SK-N-SH (cell line): ENCODE results near the gene ALAS1.

Source experiments
- CHD2 ChIP-seq: fragments of 150-350 bp; IDR thresholded peaks from 2 replicates; pipeline ENCODE4 v1.6.1; 2018; ENCODE audit warnings: low read length; ENCODE audit not compliant: partially characterized antibody
- CTCF ChIP-seq: fragments of 200-600 bp; sonication (generic); IDR thresholded peaks from 2 replicates; pipeline ENCODE4 v1.6.1; 2017; ENCODE audit warnings: antibody characterized with exemption, mild to moderate bottlenecking, moderate library complexity
- ELF1 ChIP-seq: IDR thresholded peaks from 2 replicates; pipeline ENCODE4 v1.4.0; 2012
- FOXM1 ChIP-seq: IDR thresholded peaks from 2 replicates; pipeline ENCODE4 v1.4.0; 2012; ENCODE audit warnings: low read depth, mild to moderate bottlenecking
- GABPA ChIP-seq: IDR thresholded peaks from 2 replicates; pipeline ENCODE4 v1.4.0; 2012; ENCODE audit warnings: low read depth, mild to moderate bottlenecking
- JUND ChIP-seq: IDR thresholded peaks from 2 replicates; pipeline ENCODE4 v1.4.0; 2012
- NRF1 ChIP-seq: IDR thresholded peaks from 2 replicates; pipeline ENCODE4 v1.6.1; 2012; ENCODE audit warnings: low read depth, mild to moderate bottlenecking, low read length
- POLR2AphosphoS5 ChIP-seq: IDR thresholded peaks from 2 replicates; pipeline ENCODE4 v1.6.1; 2012; ENCODE audit warnings: low read depth, low read length
- RAD21 ChIP-seq: IDR thresholded peaks from 2 replicates; pipeline ENCODE4 v1.6.1; 2012; ENCODE audit warnings: mild to moderate bottlenecking, low read length
- SMC3 ChIP-seq: IDR thresholded peaks from 2 replicates; pipeline ENCODE4 v1.6.1; 2012; ENCODE audit warnings: low read depth, low read length, improper control_type of control experiment
- TF ChIP-seq, protein P1 (sequence below): IDR thresholded peaks from 2 replicates; pipeline ENCODE4 v1.4.0; 2012; ENCODE audit warnings: low read depth
- TF ChIP-seq, protein P2 (sequence below): IDR thresholded peaks from 2 replicates; pipeline ENCODE4 v1.6.1; 2012; ENCODE audit warnings: mild to moderate bottlenecking, low read depth, low read length, moderate library complexity

DNA sequence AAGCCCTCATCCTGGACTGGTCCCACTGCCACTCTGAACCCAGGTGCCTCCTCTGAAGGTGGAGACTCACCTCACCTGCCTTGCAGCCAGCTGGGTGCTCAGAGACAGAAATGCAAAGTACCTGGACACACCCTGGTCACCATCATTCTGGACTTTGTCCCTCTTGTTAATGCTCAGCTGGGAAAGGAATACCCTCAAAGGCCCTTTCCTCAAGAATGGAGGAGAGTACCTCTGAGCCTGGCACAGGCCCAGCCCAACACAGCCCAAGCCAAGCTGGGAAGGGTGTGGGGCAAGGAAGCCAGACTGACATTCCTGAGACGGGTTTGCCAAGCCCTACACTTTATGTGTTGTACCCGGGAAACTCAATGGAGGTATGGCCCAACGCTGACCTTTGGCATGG lies 983 bp upstream of the ALAS1 start:
- TF ChIP-seq CTCF = no peak
- TF ChIP-seq, protein P1, sequence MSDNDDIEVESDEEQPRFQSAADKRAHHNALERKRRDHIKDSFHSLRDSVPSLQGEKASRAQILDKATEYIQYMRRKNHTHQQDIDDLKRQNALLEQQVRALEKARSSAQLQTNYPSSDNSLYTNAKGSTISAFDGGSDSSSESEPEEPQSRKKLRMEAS = no peak
- no peak for TF ChIP-seq ELF1
- no peak for TF ChIP-seq GABPA
- no peak for TF ChIP-seq SMC3
- no peak for TF ChIP-seq POLR2AphosphoS5
- TF ChIP-seq FOXM1 = no peak
- TF ChIP-seq CHD2 = no peak
- TF ChIP-seq JUND = no peak
- TF ChIP-seq RAD21 = no peak
- no peak for TF ChIP-seq NRF1
- TF ChIP-seq, protein P2, sequence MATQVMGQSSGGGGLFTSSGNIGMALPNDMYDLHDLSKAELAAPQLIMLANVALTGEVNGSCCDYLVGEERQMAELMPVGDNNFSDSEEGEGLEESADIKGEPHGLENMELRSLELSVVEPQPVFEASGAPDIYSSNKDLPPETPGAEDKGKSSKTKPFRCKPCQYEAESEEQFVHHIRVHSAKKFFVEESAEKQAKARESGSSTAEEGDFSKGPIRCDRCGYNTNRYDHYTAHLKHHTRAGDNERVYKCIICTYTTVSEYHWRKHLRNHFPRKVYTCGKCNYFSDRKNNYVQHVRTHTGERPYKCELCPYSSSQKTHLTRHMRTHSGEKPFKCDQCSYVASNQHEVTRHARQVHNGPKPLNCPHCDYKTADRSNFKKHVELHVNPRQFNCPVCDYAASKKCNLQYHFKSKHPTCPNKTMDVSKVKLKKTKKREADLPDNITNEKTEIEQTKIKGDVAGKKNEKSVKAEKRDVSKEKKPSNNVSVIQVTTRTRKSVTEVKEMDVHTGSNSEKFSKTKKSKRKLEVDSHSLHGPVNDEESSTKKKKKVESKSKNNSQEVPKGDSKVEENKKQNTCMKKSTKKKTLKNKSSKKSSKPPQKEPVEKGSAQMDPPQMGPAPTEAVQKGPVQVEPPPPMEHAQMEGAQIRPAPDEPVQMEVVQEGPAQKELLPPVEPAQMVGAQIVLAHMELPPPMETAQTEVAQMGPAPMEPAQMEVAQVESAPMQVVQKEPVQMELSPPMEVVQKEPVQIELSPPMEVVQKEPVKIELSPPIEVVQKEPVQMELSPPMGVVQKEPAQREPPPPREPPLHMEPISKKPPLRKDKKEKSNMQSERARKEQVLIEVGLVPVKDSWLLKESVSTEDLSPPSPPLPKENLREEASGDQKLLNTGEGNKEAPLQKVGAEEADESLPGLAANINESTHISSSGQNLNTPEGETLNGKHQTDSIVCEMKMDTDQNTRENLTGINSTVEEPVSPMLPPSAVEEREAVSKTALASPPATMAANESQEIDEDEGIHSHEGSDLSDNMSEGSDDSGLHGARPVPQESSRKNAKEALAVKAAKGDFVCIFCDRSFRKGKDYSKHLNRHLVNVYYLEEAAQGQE = no peak
